Glomerular visceral epithelial cell (primary cell): ENCODE measurements around the gene EDEM2.
"Not testable (repeated sequence)": the region's sequence is repeated elsewhere in the genome, so short reads cannot be mapped to it uniquely, and the experiment has no call there.

Experiments
- DNase-seq: peaks from one replicate; pipeline ENCODE4 v3.0.0-alpha.2; 2016; ENCODE audit errors: extremely low spot score

The EDEM2 gene

GRCh38 chr20:35129647-35130069, 17.5 kb downstream of the EDEM2 start:
- peak; percentile 21 for DNase-seq

GRCh38 chr20:35125753-35126152, 21.4 kb downstream of the EDEM2 start:
- DNase-seq: no peak

- no peak for DNase-seq
These were observed 24.3 kb downstream of the EDEM2 start for GRCh38 chr20:35122756-35123405.

GRCh38 chr20:35121186-35121585, 25.9 kb downstream of the EDEM2 start:
- DNase-seq: no peak

GRCh38 chr20:35120012-35120701, 27.0 kb downstream of the EDEM2 start:
- no peak for DNase-seq

GRCh38 chr20:35117629-35118028, 29.5 kb downstream of the EDEM2 start:
- DNase-seq: no peak

- no peak for DNase-seq
These were observed 29.9 kb downstream of the EDEM2 start for GRCh38 chr20:35117196-35117595.

- no peak for DNase-seq
These were observed 30.9 kb downstream of the EDEM2 start for GRCh38 chr20:35116258-35116657.

GRCh38 chr20:35115606-35116005, 31.5 kb downstream of the EDEM2 start:
- no peak for DNase-seq

GRCh38 chr20:35112276-35112675, 34.9 kb downstream of the EDEM2 start:
- DNase-seq: not testable (repeated sequence)

GRCh38 chr20:35111141-35111888, 35.8 kb downstream of the EDEM2 start:
- peak; percentile 76 for DNase-seq

GRCh38 chr20:35108921-35109320, 38.2 kb downstream of the EDEM2 start:
- no peak for DNase-seq

- DNase-seq: no peak
These were observed 40.2 kb downstream of the EDEM2 start for GRCh38 chr20:35106827-35107380.

GRCh38 chr20:35104685-35105295, 42.3 kb downstream of the EDEM2 start:
- no peak for DNase-seq

- DNase-seq: no peak
These were observed 45.5 kb downstream of the EDEM2 start for GRCh38 chr20:35101620-35102019.

GRCh38 chr20:35093267-35093884, 53.8 kb downstream of the EDEM2 start:
- peak; percentile 64 for DNase-seq

GRCh38 chr20:35092524-35093266, 54.4 kb downstream of the EDEM2 start, which contains the start of gene TRPC4AP:
TRPC4AP (minus strand) TSS chr20:35092807; CDS start chr20:35092781, 26 bp downstream.
- DNase-seq: peak; percentile 91

GRCh38 chr20:35091816-35092523, 55.2 kb downstream of the EDEM2 start:
- DNase-seq: no peak

GRCh38 chr20:35088231-35089145, 58.6 kb downstream of the EDEM2 start:
- no peak for DNase-seq
